Stimulated activated CD4-positive, alpha-beta T cell treated with anti-CD3 and anti-CD28 coated beads, TNF-alpha, amount 100 ng/mL, for 1 hour (primary cell): Measurements from ENCODE around the gene RHBDD3.

Experiments
- DNase-seq, 3 donors: peaks; one replicate each; pipeline ENCODE4 v3.0.0-alpha.2; 2020; ENCODE audit warnings: low read depth in 3 of 3, low spot score in 1 of 3

RHBDD3 gene

GRCh38 chr22:29267858-29268510 lies at the start of gene RHBDD3, which contains the start of gene EWSR1:
Gene RHBDD3 (minus strand): TSS chr22:29267981. CDS start chr22:29265626, 2,355 bp downstream.
Gene EWSR1 (plus strand): TSS chr22:29268268. CDS start chr22:29268337, 69 bp downstream.
- peak; percentile 86 to 97 (median 95) for DNase-seq

GRCh38 chr22:29316141-29316828 lies 48.5 kb upstream of the RHBDD3 start:
- DNase-seq: no peak

- DNase-seq: no peak
These were observed 47.7 kb upstream of the RHBDD3 start, which contains the start of gene RASL10A for GRCh38 chr22:29315286-29316140. Gene RASL10A (minus strand): TSS chr22:29315697. CDS start chr22:29315246, 451 bp downstream.

- no peak for DNase-seq
These were observed 46.9 kb upstream of the RHBDD3 start for GRCh38 chr22:29314537-29315285.

GRCh38 chr22:29313576-29314466 lies 46.0 kb upstream of the RHBDD3 start:
- no peak for DNase-seq

- DNase-seq: no peak
These were observed 45.4 kb upstream of the RHBDD3 start for GRCh38 chr22:29313126-29313575.

GRCh38 chr22:29312218-29313125 lies 44.7 kb upstream of the RHBDD3 start:
- no peak for DNase-seq

- no peak for DNase-seq
These were observed 43.9 kb upstream of the RHBDD3 start for GRCh38 chr22:29311464-29312217.

GRCh38 chr22:29310863-29311339 lies 43.1 kb upstream of the RHBDD3 start:
- peak in 2 of 3 donors; percentile 22 to 34 for DNase-seq

GRCh38 chr22:29310065-29310862 lies 42.5 kb upstream of the RHBDD3 start:
- DNase-seq: no peak

- no peak for DNase-seq
These were observed 41.7 kb upstream of the RHBDD3 start for GRCh38 chr22:29309332-29310064.

- no peak for DNase-seq
These were observed 41.0 kb upstream of the RHBDD3 start for GRCh38 chr22:29308791-29309262.

GRCh38 chr22:29308148-29308790 lies 40.5 kb upstream of the RHBDD3 start:
- no peak for DNase-seq

- no peak for DNase-seq
These were observed 39.9 kb upstream of the RHBDD3 start for GRCh38 chr22:29307596-29308147.

- no peak for DNase-seq
These were observed 39.2 kb upstream of the RHBDD3 start for GRCh38 chr22:29306835-29307595.
